Measurements from ENCODE around the gene SLC25A43. TPM values are rescaled to one million over a fixed set of nuclear protein-coding genes. Genes with fewer than 3 reads are reported as not detected.

The SLC25A43 gene
- total and polyA plus RNA-seq, 2 experiments from 2014 or later: 28.4 to 53.4 TPM

DNA sequence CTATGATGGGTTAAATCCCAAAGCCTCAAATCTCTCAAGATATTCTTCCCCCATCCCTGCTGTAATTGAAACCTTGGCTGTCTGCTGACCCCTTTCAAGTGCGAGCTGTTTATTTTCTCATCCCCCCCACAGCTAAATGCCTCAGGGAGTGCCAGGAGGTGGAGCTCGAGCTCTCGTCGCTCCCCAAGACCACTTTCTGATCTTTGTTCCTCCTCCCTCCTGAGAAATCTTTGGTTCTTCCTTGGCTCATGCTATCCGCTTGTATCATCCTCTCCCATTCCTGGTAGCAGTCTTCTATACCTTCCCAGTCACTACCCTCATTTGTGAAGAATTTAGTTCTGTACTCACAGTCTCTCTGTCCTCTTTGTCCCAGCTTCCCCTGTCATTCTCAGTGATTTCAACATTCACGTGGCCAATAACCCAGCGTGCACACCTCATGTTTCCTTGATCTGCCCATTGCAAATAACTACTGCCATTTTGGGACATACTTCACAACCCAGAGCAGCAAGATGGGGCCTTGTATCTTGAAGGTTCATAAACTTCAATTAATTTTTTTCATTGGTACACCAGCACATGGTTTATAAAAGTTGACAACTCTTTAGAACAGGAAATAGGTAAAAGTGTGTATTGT, 9.2 kb upstream of the SLC25A43 start:
- Histone ChIP-seq H3F3A (ENCODE audit: insufficient read depth) (no peaks in the 10 kb centered on the region), H3K9me3 (ENCODE audit: low read depth) (no peaks in the 10 kb centered on the region), H3K4me2 (ENCODE audit: unreplicated experiment) (no peak overlapping the region), H3K4me3 (no peak overlapping the region), H4K20me1 (ENCODE audit: insufficient read depth) (no peaks in the 10 kb centered on the region), H3K9ac (no peak overlapping the region), H3K4me1 (ENCODE audit: insufficient read depth) (no peaks in the 10 kb centered on the region), H3K36me3 (ENCODE audit: low read depth) (no peaks in the 10 kb centered on the region), H3K9me2 (ENCODE audit: insufficient read depth) (no peaks in the 10 kb centered on the region), H2AFZ (no peak overlapping the region), H3K27me3 (replicated peaks; ENCODE audit: insufficient read depth) (no peaks in the 10 kb centered on the region), H3K27ac (no peak overlapping the region), H3K79me2 (ENCODE audit: insufficient read depth) (no peaks in the 10 kb centered on the region)
- 53 to 62% methylated on average over 7 of the region's 7 CpGs for WGBS, 2 experiments (ENCODE audit: low coverage in 1 of 2, low lambda C conversion rate in 2 of 2, missing lambda C conversion rate in 2 of 2)
- TF ChIP-seq EZH2phosphoT487 (IDR thresholded peaks at IDR 0.05; ENCODE audit: insufficient read depth, low read depth) (no peak), EZH2 (IDR thresholded peaks at IDR 0.05; ENCODE audit: insufficient read depth, poor library complexity, severe bottlenecking) (no peak)
- in situ Hi-C loops (cut with MboI): no loop called here
- DNase-seq: no peak

DNA sequence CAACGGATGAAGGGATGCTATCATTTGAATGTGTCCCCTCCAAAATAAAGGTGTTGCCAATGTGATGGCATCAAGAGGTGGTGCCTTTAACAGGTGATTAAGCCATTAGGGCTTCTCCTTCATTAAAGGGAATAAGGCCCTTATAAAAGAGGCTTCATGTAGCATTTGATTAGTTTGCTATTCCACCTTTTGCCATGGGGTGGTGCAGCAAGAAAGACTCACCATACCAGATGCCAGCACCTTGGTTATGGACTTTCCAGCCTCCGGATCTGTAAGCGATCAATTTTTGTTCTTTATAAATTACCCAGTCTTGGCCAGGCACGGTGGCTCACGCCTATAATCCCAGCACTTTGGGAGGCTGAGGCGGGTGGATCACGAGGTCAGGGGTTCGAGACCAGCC, 7.9 kb upstream of the SLC25A43 start:
- DNase-seq: peak; percentile 58
- in situ Hi-C loops (cut with MboI): no loop called here

DNA sequence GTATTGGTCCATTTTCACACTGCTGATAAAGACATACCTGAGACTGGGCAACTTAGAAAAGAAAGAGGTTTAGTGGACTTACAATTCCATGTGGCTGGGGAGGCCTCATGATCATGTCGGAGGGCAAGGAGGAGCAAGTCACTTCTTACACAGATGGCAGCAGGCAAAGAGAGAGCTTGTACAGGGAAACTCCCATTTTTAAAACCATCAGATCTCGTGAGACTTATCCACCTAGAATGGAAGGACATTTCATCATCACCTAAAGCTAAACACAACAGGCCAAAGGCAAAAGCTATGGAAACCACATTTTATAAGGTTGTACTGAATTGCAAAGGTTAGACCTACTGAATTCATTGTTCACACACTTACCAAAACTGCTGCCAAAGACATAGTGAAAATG, 6.0 kb upstream of the SLC25A43 start:
- Histone ChIP-seq H3K27ac (no peak overlapping the region), H3K36me3 (ENCODE audit: low read depth) (no peaks in the 10 kb centered on the region), H3K4me1 (ENCODE audit: insufficient read depth) (no peaks in the 10 kb centered on the region), H2AFZ (no peak overlapping the region), H3K79me2 (ENCODE audit: insufficient read depth) (no peaks in the 10 kb centered on the region), H3K9me3 (ENCODE audit: low read depth) (no peaks in the 10 kb centered on the region), H3K4me2 (ENCODE audit: unreplicated experiment) (no peak overlapping the region), H4K20me1 (ENCODE audit: insufficient read depth) (no peaks in the 10 kb centered on the region), H3K9me2 (ENCODE audit: insufficient read depth) (no peaks in the 10 kb centered on the region), H3F3A (ENCODE audit: insufficient read depth) (no peaks in the 10 kb centered on the region), H3K9ac (no peak overlapping the region), H3K4me3 (no peak overlapping the region), H3K27me3 (replicated peaks; ENCODE audit: insufficient read depth) (no peaks in the 10 kb centered on the region)
- no peak for DNase-seq
- in situ Hi-C loops (cut with MboI): no loop called here
- no peak for TF ChIP-seq EZH2phosphoT487 (IDR thresholded peaks at IDR 0.05; ENCODE audit: insufficient read depth, low read depth)
- no peak for TF ChIP-seq EZH2 (IDR thresholded peaks at IDR 0.05; ENCODE audit: insufficient read depth, poor library complexity, severe bottlenecking)
- WGBS, 2 experiments (ENCODE audit: low coverage in 1 of 2, low lambda C conversion rate in 2 of 2, missing lambda C conversion rate in 2 of 2): 95 to 100% methylated on average over 1 to 2 of the region's 2 CpGs

More for the DNA sequence above, 7.9 kb upstream of the SLC25A43 start:
- H3K4me2 ChIP-seq (ENCODE audit: unreplicated experiment): no peak overlapping the region
- no peaks in the 10 kb centered on the region for H3K4me1 ChIP-seq (ENCODE audit: insufficient read depth)
- no peak overlapping the region for H3K27ac ChIP-seq
- H4K20me1 ChIP-seq (ENCODE audit: insufficient read depth): no peaks in the 10 kb centered on the region
- H3K4me3 ChIP-seq: no peak overlapping the region
- TF ChIP-seq EZH2 (IDR thresholded peaks at IDR 0.05; ENCODE audit: insufficient read depth, poor library complexity, severe bottlenecking): no peak
- no peak overlapping the region for H2AFZ ChIP-seq
- H3K9me3 ChIP-seq (ENCODE audit: low read depth): no peaks in the 10 kb centered on the region
- no peaks in the 10 kb centered on the region for H3K79me2 ChIP-seq (ENCODE audit: insufficient read depth)
- no peak overlapping the region for H3K9ac ChIP-seq
- no peaks in the 10 kb centered on the region for H3F3A ChIP-seq (ENCODE audit: insufficient read depth)
- no peaks in the 10 kb centered on the region for H3K9me2 ChIP-seq (ENCODE audit: insufficient read depth)
- H3K27me3 ChIP-seq (replicated peaks; ENCODE audit: insufficient read depth): no peaks in the 10 kb centered on the region
- H3K36me3 ChIP-seq (ENCODE audit: low read depth): no peaks in the 10 kb centered on the region
- WGBS, 2 experiments (ENCODE audit: low coverage in 1 of 2, low lambda C conversion rate in 2 of 2, missing lambda C conversion rate in 2 of 2): 49 to 52% methylated on average over 6 to 8 of the region's 8 CpGs

DNA sequence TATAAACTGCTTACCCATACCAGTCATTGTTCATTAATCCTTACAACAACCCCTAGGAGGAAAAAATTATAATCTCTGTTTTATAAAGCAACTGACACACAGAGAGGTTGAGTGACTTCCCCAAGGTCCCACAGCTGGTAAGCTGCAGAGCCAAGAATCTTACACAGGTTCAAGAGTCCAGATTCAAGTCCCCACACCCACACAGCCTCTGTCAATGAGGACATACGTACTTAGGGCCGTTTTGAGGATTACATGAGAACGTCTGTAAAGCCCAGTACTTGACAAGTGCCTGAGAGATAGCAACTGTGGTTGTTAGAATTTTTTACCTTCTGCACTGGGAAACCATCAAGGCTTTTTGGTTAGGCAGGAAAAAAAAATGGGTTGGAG, 556 bp upstream of the SLC25A43 start:
- in situ Hi-C loops (cut with MboI): no loop called here

More for the DNA sequence above, 556 bp upstream of the SLC25A43 start:
- Histone ChIP-seq H2AFZ (peak overlapping the region; percentile 87), H3K4me2 (ENCODE audit: unreplicated experiment) (peak overlapping the region; percentile 79), H3K9me3 (ENCODE audit: low read depth) (no peaks in the 10 kb centered on the region), H3K36me3 (ENCODE audit: low read depth) (no peaks in the 10 kb centered on the region), H3K9me2 (ENCODE audit: insufficient read depth) (no peaks in the 10 kb centered on the region), H3K79me2 (ENCODE audit: insufficient read depth) (peaks cover 40% of the 10 kb centered on the region), H4K20me1 (ENCODE audit: insufficient read depth) (no peaks in the 10 kb centered on the region), H3K4me3 (peak overlapping the region; percentile 85), H3K27me3 (replicated peaks; ENCODE audit: insufficient read depth) (no peaks in the 10 kb centered on the region), H3F3A (ENCODE audit: insufficient read depth) (no peaks in the 10 kb centered on the region), H3K9ac (peak overlapping the region; percentile 94), H3K4me1 (ENCODE audit: insufficient read depth) (0 out of 2 replicates have a peak, but pooled peaks cover 4% of the 10 kb centered on the region), H3K27ac (peak overlapping the region; percentile 87)
- peak; percentile 36 for DNase-seq
- WGBS, 2 experiments (ENCODE audit: low coverage in 1 of 2, low lambda C conversion rate in 2 of 2, missing lambda C conversion rate in 2 of 2): 0% methylated on average over 3 of the region's 3 CpGs
- TF ChIP-seq EZH2 (IDR thresholded peaks at IDR 0.05; ENCODE audit: insufficient read depth, poor library complexity, severe bottlenecking) (no peak), EZH2phosphoT487 (IDR thresholded peaks at IDR 0.05; ENCODE audit: insufficient read depth, low read depth) (no peak)
